ENCODE data around the gene AFAP1L1.
"Not testable (repeated sequence)": the region's sequence is repeated elsewhere in the genome, so short reads cannot be mapped to it uniquely, and the experiment has no call there.

The AFAP1L1 gene

GRCh38 chr5:149389552-149390495 is 118.2 kb downstream of the AFAP1L1 start:
- Mint-ChIP-seq H3K36me3 (ENCODE audit: low read depth) (no peaks in the 10 kb centered on the region), H3K9me3 (peaks cover 8% of the 10 kb centered on the region), H3K27ac (peak overlapping the region; percentile 73), H3K4me3 (no peak overlapping the region), H3K27me3 (ENCODE audit: low read depth, poor library complexity) (no peaks in the 10 kb centered on the region), H3K4me1 (peaks cover 68% of the 10 kb centered on the region)
- TF ChIP-seq CTCF (IDR thresholded peaks at IDR 0.05), result no peak
- DNase-seq, result no peak

- not testable (repeated sequence) for H3K27ac Mint-ChIP-seq; H3K4me3 Mint-ChIP-seq; H3K27me3 Mint-ChIP-seq (ENCODE audit: low read depth, poor library complexity); DNase-seq; H3K36me3 Mint-ChIP-seq (ENCODE audit: low read depth); H3K9me3 Mint-ChIP-seq
- peaks cover 57% of the 10 kb centered on the region for H3K4me1 Mint-ChIP-seq
These were observed 119.4 kb downstream of the AFAP1L1 start for GRCh38 chr5:149391076-149391475.

Measured in nephron progenitor cell (in vitro differentiated cells).